Prostate gland (tissue), 2 donors: ENCODE measurements around the gene TIMP3.

ENCODE experiments used
- CTCF ChIP-seq, 4 experiments: fragments of 200-600 bp in 2 of 4; fragments of 450-650 bp in 2 of 4; sonication (generic) in 2 of 4; IDR thresholded peaks; 1 replicate in 3 of 4; 2 replicates in 1 of 4; pipeline ENCODE4 v1.5.1; 2016 to 2019; ENCODE audit warnings: antibody characterized with exemption in 4 of 4, mild to moderate bottlenecking in 2 of 4, moderate library complexity in 2 of 4
- POLR2A ChIP-seq: fragments of 450-650 bp; IDR thresholded peaks from one replicate; pipeline ENCODE4 v1.6.1; 2016; ENCODE audit warnings: antibody characterized with exemption, mild to moderate bottlenecking
- POLR2AphosphoS5 ChIP-seq: sonication (generic); formaldehyde crosslinking; IDR thresholded peaks from one replicate; pipeline ENCODE4 v1.6.1; 2017; ENCODE audit warnings: antibody characterized with exemption

DNA sequence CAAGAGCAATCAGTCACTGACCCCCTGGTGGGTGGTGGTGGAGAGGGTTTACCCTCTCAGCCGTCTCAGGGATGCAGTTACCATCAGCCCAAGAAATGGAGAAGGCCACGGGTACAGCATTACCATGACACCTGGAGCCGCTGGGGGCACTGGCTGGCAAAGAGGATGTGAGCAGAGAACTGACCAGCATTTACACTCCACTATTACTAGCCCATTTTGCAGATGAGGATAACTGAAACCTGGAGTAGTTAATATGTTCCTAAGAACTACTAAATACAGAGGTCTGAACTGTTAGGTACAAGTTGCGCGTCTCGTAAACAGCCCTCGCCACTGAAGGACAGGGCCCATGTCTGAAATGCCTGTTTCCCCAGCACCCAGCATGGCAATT is 79.0 kb downstream of the TIMP3 start:
- no peak for TF ChIP-seq CTCF (IDR thresholded peaks at IDR 0.05)
- TF ChIP-seq POLR2A: no peak
- TF ChIP-seq POLR2AphosphoS5: no peak
